Measurements from ENCODE around the gene SUPT5H. TPM values are rescaled to one million over a fixed set of nuclear protein-coding genes. Genes with fewer than 3 reads are reported as not detected.

Gene SUPT5H
- total and polyA plus RNA-seq, 2 of the 4 experiments (the other 2 are of a cell fraction), result 75.3 to 116 TPM

- no peak for TF ChIP-seq RAD21 (IDR thresholded peaks at IDR 0.05; ENCODE audit: low read length)
- TF ChIP-seq BHLHE40 (IDR thresholded peaks at IDR 0.05; ENCODE audit: low read depth, low read length), result no peak
Observed at GRCh38 chr19:39434123-39435076, 11.0 kb upstream of the SUPT5H start (continued).
